ENCODE measurements around the gene RUBCNL. TPM values are rescaled to one million over a fixed set of nuclear protein-coding genes. Genes with fewer than 3 reads are reported as not detected.
"Not testable (repeated sequence)": the region's sequence is repeated elsewhere in the genome, so short reads cannot be mapped to it uniquely, and the experiment has no call there.

The RUBCNL gene, protein sequence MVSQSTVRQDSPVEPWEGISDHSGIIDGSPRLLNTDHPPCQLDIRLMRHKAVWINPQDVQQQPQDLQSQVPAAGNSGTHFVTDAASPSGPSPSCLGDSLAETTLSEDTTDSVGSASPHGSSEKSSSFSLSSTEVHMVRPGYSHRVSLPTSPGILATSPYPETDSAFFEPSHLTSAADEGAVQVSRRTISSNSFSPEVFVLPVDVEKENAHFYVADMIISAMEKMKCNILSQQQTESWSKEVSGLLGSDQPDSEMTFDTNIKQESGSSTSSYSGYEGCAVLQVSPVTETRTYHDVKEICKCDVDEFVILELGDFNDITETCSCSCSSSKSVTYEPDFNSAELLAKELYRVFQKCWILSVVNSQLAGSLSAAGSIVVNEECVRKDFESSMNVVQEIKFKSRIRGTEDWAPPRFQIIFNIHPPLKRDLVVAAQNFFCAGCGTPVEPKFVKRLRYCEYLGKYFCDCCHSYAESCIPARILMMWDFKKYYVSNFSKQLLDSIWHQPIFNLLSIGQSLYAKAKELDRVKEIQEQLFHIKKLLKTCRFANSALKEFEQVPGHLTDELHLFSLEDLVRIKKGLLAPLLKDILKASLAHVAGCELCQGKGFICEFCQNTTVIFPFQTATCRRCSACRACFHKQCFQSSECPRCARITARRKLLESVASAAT
- total RNA-seq (2014; rRNA removed; shearing (Covaris generic)) (316 and 383 TPM in 2 replicates), total RNA-seq (2022) (352 and 446 TPM in 2 replicates), Bru-seq, nascent RNA (percentile 98 among the genes with signal in this experiment), BruChase-seq, experiment 1, labeled RNA remaining after a 6-hour chase (percentile 97 among the genes with signal in this experiment), BruChase-seq, experiment 2, labeled RNA remaining after a 2-hour chase (percentile 97 among the genes with signal in this experiment)
- long read RNA-seq, transcript RUBCNL-202 (15 exons, 2,361 nt), result minor isoform, 15 of 1,236 reads
- long read RNA-seq, transcript RUBCNL-204 (13 exons, 3,206 nt), result minor isoform, 8 of 1,236 reads
- long read RNA-seq, transcript RUBCNL-212 (14 exons, 1,948 nt), result minor isoform, 19 of 1,236 reads
- long read RNA-seq, transcript RUBCNL-208 (15 exons, 3,979 nt), result major isoform, 130 of 1,236 reads
- long read RNA-seq, partial matches to known transcripts, result 118 of 1,236 reads
- long read RNA-seq, other reads (novel, unspliced or antisense), result 934 of 1,236 reads

DNA sequence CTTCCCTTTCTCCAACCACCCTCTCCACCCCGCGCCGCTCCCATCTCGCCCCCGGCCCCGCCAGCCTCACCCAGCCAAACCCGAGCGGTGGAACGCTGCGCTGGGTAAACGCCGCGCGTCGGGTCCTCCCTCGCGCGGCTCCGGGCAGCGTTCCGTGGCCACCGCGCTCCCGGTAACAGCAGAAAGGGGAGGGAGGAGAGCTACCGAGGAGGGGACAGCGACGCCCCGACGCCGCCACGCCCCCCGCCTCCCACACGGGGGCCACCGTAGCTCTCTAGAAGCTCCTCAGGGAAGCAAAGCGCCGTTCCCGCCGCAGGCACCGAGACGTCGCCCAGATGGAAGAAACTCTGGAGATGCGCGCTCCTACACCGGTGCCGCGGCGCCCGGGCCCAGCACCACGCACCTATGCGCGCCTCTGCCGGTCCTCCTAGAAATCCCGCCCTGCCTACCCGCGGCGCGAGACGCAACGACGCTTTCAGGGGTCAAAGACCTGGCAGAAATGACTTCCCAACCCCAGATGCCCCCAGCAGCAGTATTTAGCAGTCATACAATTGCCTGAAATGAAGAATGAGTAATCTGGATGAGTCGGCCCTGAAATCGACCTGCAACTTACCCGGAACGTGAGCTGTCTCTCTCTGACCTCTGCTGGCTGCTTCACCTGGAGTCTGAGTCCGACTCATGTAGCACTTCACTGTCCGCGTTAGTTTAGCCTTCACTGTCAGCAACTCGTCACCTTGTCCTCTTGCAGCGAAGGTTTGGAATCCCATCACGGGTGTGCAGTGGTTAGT lies at the start of gene RUBCNL:
TSS of gene RUBCNL (minus strand) at position 189 of the 788 bp plus-strand sequence. CDS start 14,777 bp downstream, outside the sequence.
- TF ChIP-seq EZH2phosphoT487 (IDR thresholded peaks at IDR 0.05; ENCODE audit: borderline replicate concordance, low read depth, low read length), result no peak
- TF ChIP-seq, protein P1, sequence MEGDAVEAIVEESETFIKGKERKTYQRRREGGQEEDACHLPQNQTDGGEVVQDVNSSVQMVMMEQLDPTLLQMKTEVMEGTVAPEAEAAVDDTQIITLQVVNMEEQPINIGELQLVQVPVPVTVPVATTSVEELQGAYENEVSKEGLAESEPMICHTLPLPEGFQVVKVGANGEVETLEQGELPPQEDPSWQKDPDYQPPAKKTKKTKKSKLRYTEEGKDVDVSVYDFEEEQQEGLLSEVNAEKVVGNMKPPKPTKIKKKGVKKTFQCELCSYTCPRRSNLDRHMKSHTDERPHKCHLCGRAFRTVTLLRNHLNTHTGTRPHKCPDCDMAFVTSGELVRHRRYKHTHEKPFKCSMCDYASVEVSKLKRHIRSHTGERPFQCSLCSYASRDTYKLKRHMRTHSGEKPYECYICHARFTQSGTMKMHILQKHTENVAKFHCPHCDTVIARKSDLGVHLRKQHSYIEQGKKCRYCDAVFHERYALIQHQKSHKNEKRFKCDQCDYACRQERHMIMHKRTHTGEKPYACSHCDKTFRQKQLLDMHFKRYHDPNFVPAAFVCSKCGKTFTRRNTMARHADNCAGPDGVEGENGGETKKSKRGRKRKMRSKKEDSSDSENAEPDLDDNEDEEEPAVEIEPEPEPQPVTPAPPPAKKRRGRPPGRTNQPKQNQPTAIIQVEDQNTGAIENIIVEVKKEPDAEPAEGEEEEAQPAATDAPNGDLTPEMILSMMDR (conservative IDR thresholded peaks at IDR 0.05; ENCODE audit: low read length), result peak; percentile 52; the same call in 1 of the 2 replicates
- ChIA-PET CTCF (ENCODE audit: unreplicated experiment) (interaction anchor here (1.0 to 1.2 kb wide), 2 partner anchors 13 to 16 kb away, joined by 3 read pairs; no protein-coding TSS in a partner anchor), POLR2A (interaction anchor here (0.7 to 9.1 kb wide), 9 partner anchors 9 to 209 kb away, joined by 3 to 209 read pairs (median 4); no protein-coding TSS in a partner anchor)
- intact Hi-C loops (cut with micrococcal nuclease; ENCODE audit: unreplicated experiment), result loop anchor here (2.0 to 5.0 kb wide), 3 partner anchors 70 to 208 kb away; no protein-coding TSS in a partner anchor
- Histone ChIP-seq H2AFZ (ENCODE audit: low read length) (no peak within 1 kb of the TSS; the same call in 1 of the 2 replicates), H3K4me3 (ENCODE audit: low read depth, low read length, poor library complexity, severe bottlenecking) (peak within 1 kb of the TSS; percentile 89), H3K27ac (ENCODE audit: low read depth, low read length, poor library complexity, severe bottlenecking) (peak within 1 kb of the TSS; percentile 96), H3K9me3 (ENCODE audit: low read length) (no peaks in the 10 kb centered on the region), H3K4me2 (ENCODE audit: low read length) (peak within 1 kb of the TSS; percentile 93), H3K4me1 (ENCODE audit: insufficient read depth, low read length, poor library complexity, severe bottlenecking) (peaks cover 60% of the 10 kb centered on the region), H4K20me1 (ENCODE audit: insufficient read depth, low read length) (no peaks in the 10 kb centered on the region), H3K9me2 (ENCODE audit: insufficient read depth, low read length) (no peaks in the 10 kb centered on the region), H3K79me2 (ENCODE audit: insufficient read depth, low read depth, low read length) (peaks cover 85% of the 10 kb centered on the region), H3K36me3 (ENCODE audit: insufficient read depth, low read length) (peaks cover 46% of the 10 kb centered on the region)
- TSS peak; percentile 56 for BruUV-seq (replicated peaks)
- peak; percentile 81 for DNase-seq (ENCODE audit: low spot score)

DNA sequence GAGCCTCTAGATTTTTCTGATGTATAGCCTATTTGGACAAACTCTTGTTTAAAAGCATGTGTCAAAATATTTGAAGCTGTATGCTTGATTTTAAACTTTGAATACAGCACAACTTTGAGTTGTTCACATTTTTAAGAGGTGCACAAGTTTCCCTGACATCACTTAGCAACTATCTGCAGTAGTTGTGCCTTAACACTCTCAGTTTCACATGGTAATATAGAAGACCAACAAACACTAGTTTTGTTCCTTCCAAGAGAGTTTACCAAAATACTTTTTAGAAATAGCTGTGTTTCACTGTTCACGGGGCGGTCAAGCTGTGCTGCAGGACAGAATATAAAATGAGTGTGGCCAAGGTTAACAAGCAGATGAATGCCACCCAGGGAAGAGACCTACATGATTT lies 42.5 kb upstream of the RUBCNL start:
- BruUV-seq (replicated peaks); H3K4me1 ChIP-seq (ENCODE audit: insufficient read depth, low read length, poor library complexity, severe bottlenecking); H2AFZ ChIP-seq (ENCODE audit: low read length); H3K4me3 ChIP-seq (ENCODE audit: low read depth, low read length, poor library complexity, severe bottlenecking); H3K79me2 ChIP-seq (ENCODE audit: insufficient read depth, low read depth, low read length); CTCF ChIA-PET (ENCODE audit: unreplicated experiment); H3K9me2 ChIP-seq (ENCODE audit: insufficient read depth, low read length); H3K4me2 ChIP-seq (ENCODE audit: low read length); H3K36me3 ChIP-seq (ENCODE audit: insufficient read depth, low read length); intact Hi-C loops (cut with micrococcal nuclease; ENCODE audit: unreplicated experiment); POLR2A ChIA-PET; H3K9me3 ChIP-seq (ENCODE audit: low read length); H3K27ac ChIP-seq (ENCODE audit: low read depth, low read length, poor library complexity, severe bottlenecking); DNase-seq (ENCODE audit: low spot score); H4K20me1 ChIP-seq (ENCODE audit: insufficient read depth, low read length): not testable (repeated sequence)
